SJSA1 (cell line): ENCODE results near the gene TMEM97. TPM values are rescaled to one million over a fixed set of nuclear protein-coding genes. Genes with fewer than 3 reads are reported as not detected.
"Not testable (repeated sequence)": the region's sequence is repeated elsewhere in the genome, so short reads cannot be mapped to it uniquely, and the experiment has no call there.

Source experiments
- DNase-seq, 2 experiments: peaks; one replicate each; pipeline ENCODE4 v3.0.0-alpha.2; 2015 to 2020; ENCODE audit warnings: low spot score in 2 of 2, low read depth in 1 of 2
- H3K27ac ChIP-seq: fragments of 250-450 bp; sonication (Bioruptor Pico); 2 replicates; pipeline ENCODE4 v1.5.1; 2020; ENCODE audit warnings: mild to moderate bottlenecking, moderate library complexity
- H3K27me3 ChIP-seq: fragments of 250-450 bp; sonication (Bioruptor Pico); replicated peaks from 2 replicates; pipeline ENCODE4 v1.5.1; 2020; ENCODE audit warnings: mild to moderate bottlenecking, moderate library complexity
- H3K36me3 ChIP-seq: fragments of 250-450 bp; sonication (Bioruptor Pico); 2 replicates; pipeline ENCODE4 v1.5.1; 2020; ENCODE audit warnings: mild to moderate bottlenecking
- H3K4me1 ChIP-seq: fragments of 250-450 bp; sonication (Bioruptor Pico); replicated peaks from 2 replicates; pipeline ENCODE4 v1.6.1; 2021; ENCODE audit warnings: mild to moderate bottlenecking
- H3K4me3 ChIP-seq: fragments of 250-450 bp; sonication (Bioruptor Pico); 2 replicates; pipeline ENCODE4 v1.5.1; 2020; ENCODE audit warnings: mild to moderate bottlenecking
- H3K9me3 ChIP-seq: fragments of 250-450 bp; sonication (Bioruptor Pico); replicated peaks from 2 replicates; pipeline ENCODE4 v1.5.1; 2020; ENCODE audit warnings: mild to moderate bottlenecking
- total RNA-seq: library from RNA; depleted of rRNA; stranded (reverse); fragments of >200 nt; shearing (Covaris generic); gene quantifications from 2 replicates; pipeline ENCODE4 v1.2.3, GENCODE V29; 2014

The TMEM97 gene
- total RNA-seq, 1 experiment from 2014 or later, result 61.5 TPM

DNA sequence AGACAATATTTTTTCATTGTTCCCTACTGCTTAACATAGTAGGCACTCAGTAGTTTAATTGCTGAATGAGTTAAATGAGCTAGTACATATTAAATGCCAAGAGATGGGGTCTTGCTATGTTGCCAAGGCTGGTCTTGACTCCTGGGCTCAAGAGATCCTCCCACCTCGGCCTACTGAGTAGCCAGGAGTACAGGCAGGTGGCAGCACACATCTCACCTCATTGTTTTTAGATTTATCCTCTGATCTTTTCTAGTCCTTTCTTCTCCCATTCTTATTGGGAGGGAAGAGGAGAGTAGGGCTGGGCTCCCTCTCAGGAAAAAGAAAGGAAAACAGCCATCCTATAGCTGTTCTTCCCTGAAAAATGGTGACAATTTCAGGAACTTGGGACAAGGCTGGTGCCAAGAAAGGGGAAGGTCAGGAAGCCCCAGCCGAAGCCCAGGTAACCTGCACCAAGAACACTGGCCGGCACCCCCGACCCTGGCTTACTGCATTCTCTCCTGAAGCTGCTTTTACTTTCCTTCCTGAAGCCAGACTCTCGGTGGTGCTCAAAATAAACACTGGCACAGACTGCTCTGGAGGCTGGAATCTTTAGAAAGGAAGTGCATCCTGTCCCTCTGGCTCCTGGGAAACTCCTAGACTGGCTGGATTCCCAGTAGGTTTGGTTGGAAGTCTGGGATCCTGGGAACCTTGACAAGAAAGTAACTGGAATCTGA is 19.2 kb downstream of the TMEM97 start:
- Histone ChIP-seq H3K4me3 (no peak overlapping the region), H3K27me3 (no peaks in the 10 kb centered on the region), H3K36me3 (peaks cover 50% of the 10 kb centered on the region), H3K4me1 (peaks cover 26% of the 10 kb centered on the region), H3K27ac (no peak overlapping the region), H3K9me3 (no peaks in the 10 kb centered on the region)
- DNase-seq, result no peak

DNA sequence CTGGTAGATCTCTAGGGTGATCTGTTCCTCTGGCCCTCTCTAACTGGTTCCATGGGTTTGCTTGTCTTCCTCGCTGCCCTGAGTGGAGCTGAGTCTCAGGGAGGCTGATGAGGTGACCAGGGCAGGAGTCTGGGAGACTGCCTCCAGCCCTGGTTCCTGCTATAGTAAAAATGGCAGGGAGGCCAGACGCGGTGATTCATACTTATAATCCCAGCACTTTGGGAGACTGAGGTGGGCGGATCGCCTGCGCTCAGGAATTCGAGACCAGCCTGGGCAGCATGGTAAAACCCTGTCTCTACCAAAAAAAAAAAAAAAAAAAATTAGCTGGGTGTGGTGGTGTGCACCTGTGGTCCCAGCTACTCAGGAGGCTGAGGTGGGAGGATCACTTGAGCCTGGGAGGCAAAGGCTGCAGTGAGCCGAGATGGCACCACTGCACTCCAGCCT is 19.8 kb downstream of the TMEM97 start:
- not testable (repeated sequence) for H3K9me3 ChIP-seq, H3K27me3 ChIP-seq, H3K4me3 ChIP-seq, DNase-seq, H3K27ac ChIP-seq
- Histone ChIP-seq H3K4me1 (peaks cover 26% of the 10 kb centered on the region), H3K36me3 (peaks cover 53% of the 10 kb centered on the region)

DNA sequence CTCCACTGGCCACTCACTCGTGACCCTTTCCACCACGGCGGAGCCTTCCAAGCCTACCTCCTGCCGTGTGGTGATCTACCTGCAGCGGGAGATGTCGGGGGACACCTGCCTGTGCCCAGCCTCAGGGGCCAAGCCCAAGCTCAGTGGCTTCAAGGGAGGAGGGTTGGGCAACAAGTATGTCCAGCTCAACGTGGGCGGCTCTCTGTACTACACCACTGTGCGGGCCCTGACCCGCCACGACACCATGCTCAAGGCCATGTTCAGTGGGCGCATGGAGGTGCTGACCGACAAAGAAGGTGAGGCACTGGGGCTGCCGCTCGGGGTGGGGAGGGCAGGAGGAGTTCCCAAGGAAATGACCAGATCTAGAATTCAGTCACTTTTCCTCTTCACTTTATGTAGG is 20.4 kb downstream of the TMEM97 start:
- Histone ChIP-seq H3K36me3 (peaks cover 58% of the 10 kb centered on the region), H3K4me3 (no peak overlapping the region)

DNA sequence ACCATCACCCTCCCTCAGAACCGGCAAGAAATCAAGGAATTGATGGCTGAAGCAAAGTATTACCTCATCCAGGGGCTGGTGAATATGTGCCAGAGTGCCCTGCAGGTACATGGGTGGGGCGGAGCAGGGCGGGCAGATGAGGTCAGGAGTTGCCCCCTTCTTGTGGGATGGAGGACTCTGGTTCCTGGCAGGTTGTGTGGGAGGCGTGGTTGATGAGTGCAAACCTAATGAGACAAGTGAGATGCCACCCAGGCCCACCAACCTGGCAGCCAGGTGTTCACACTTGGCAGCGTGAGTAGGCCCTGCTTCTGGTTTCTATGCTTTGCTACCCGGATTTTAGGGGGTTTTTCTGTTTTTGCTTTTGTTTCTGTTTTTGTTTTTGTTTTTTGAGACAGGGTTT is 21.4 kb downstream of the TMEM97 start:
- Histone ChIP-seq H3K36me3 (peaks cover 65% of the 10 kb centered on the region), H3K27me3 (no peaks in the 10 kb centered on the region), H3K4me1 (peaks cover 19% of the 10 kb centered on the region), H3K4me3 (no peak overlapping the region), H3K9me3 (no peaks in the 10 kb centered on the region), H3K27ac (no peak overlapping the region)
- no peak for DNase-seq

More for the DNA sequence above, 20.4 kb downstream of the TMEM97 start:
- H3K27me3 ChIP-seq, result no peaks in the 10 kb centered on the region
- no peak overlapping the region for H3K27ac ChIP-seq
- no peak for DNase-seq
- H3K9me3 ChIP-seq, result no peaks in the 10 kb centered on the region
- peaks cover 23% of the 10 kb centered on the region for H3K4me1 ChIP-seq

DNA sequence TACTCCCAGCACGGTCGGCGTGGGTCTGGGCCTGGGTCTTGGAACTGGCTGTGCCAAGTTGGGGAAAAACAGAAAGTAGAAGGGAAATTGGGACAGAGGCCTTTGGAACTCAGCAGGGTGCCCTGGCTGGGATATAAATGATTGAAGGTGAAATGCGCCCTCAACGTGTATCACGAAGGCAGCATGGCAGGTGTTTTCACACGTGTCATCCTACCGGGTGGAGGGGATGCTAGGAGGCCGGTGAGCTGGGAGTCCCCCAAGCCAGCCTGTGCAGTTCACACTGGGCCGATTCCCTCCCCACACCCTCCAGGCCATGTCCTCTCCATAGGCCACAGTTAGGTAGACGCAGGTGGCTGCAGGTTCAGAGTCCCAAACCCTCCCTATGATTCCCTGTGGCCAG is 22.5 kb downstream of the TMEM97 start:
- no peak for DNase-seq
- Histone ChIP-seq H3K27me3 (no peaks in the 10 kb centered on the region), H3K9me3 (no peaks in the 10 kb centered on the region), H3K4me3 (no peak overlapping the region), H3K4me1 (peaks cover 19% of the 10 kb centered on the region), H3K36me3 (peaks cover 73% of the 10 kb centered on the region), H3K27ac (no peak overlapping the region)

DNA sequence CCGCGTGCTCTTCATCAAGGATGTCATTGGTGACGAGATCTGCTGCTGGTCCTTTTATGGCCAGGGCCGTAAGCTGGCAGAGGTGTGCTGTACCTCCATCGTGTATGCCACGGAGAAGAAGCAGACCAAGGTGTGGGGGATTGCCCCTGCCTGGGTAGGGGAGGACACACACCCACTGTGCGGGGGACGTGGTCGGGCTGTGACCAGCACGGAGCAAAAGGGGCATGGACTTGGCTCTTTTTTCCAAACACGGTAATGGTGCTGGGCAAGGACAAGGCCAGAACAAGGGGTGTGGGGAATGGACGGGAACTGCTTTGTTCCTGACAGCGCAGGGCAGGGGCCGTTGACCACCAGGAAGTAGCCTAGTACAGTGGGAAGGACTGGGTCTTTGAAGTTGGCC is 23.3 kb downstream of the TMEM97 start:
- no peak for DNase-seq
- Histone ChIP-seq H3K9me3 (no peaks in the 10 kb centered on the region), H3K36me3 (peaks cover 77% of the 10 kb centered on the region), H3K4me1 (peaks cover 21% of the 10 kb centered on the region), H3K4me3 (no peak overlapping the region), H3K27me3 (no peaks in the 10 kb centered on the region), H3K27ac (no peak overlapping the region)

DNA sequence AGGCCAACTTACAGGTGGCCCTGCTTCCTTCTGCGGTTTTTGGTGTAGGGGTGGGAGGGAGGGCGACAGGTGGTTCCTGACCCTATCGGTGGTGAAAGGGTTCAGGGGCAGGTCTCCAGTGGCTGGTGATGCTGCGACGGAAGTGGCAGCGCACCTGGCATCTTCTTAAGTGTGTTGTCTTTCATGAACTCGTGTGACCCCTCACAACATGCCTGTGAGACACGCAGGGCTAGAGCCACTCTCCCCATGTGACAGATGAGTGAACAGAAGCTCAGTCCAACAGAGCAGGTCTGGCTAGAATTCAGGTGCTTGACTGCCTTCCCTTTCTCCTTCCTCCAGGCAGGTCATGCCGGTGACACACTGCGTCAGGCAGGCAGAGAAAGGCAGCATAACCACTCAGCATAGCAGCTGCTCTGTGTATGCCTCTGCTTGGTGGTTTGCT is 24.5 kb downstream of the TMEM97 start:
- Histone ChIP-seq H3K36me3 (peaks cover 83% of the 10 kb centered on the region), H3K4me1 (peaks cover 17% of the 10 kb centered on the region), H3K27me3 (no peaks in the 10 kb centered on the region), H3K27ac (no peak overlapping the region), H3K4me3 (no peak overlapping the region), H3K9me3 (no peaks in the 10 kb centered on the region)
- no peak for DNase-seq

DNA sequence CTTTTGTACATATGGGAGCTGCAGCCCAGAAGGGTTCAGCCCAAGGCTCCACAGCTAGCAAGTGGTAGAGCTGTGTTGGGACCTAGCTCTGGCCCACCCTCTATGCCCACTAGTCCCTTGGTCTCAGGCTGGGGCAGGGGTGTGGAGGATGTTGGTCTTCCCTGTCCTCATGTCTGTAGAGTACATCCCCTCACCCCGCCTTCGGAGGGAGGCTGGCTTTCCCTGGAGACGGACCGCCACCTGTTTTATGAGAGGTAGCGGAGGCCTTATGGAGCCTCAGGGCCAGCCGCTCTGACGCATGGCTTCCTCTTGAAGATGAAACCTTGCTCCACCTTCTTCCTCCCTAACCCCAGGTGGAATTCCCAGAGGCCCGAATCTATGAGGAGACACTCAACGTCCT is 25.0 kb downstream of the TMEM97 start:
- H3K36me3 ChIP-seq, result peaks cover 88% of the 10 kb centered on the region
- peaks cover 15% of the 10 kb centered on the region for H3K4me1 ChIP-seq
- no peaks in the 10 kb centered on the region for H3K27me3 ChIP-seq
- no peak for DNase-seq
- H3K4me3 ChIP-seq, result no peak overlapping the region
- no peaks in the 10 kb centered on the region for H3K9me3 ChIP-seq
- no peak overlapping the region for H3K27ac ChIP-seq

DNA sequence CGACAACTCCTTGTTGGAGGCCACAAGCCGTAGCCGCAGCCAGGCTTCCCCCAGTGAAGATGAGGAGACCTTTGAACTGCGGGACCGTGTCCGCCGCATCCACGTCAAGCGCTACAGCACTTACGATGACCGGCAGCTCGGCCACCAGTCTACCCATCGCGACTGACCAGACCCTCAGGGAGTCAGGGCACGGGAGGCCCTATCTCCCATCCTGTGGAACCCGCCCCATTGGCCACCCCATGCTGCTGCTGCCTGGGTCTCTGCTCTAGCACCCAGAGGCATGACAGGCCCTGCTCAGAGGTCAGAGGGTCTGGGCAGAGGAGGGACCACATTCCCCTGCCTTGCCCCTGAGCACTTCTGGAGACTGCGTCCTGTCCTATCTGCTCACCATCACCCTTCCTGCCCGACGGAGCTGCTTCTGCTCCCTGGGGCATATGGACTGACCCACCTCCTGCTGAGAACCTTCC is 25.5 kb downstream of the TMEM97 start:
- Histone ChIP-seq H3K4me1 (peaks cover 15% of the 10 kb centered on the region), H3K27me3 (no peaks in the 10 kb centered on the region), H3K4me3 (no peak overlapping the region), H3K36me3 (peaks cover 90% of the 10 kb centered on the region), H3K27ac (no peak overlapping the region), H3K9me3 (no peaks in the 10 kb centered on the region)
- DNase-seq, result no peak

DNA sequence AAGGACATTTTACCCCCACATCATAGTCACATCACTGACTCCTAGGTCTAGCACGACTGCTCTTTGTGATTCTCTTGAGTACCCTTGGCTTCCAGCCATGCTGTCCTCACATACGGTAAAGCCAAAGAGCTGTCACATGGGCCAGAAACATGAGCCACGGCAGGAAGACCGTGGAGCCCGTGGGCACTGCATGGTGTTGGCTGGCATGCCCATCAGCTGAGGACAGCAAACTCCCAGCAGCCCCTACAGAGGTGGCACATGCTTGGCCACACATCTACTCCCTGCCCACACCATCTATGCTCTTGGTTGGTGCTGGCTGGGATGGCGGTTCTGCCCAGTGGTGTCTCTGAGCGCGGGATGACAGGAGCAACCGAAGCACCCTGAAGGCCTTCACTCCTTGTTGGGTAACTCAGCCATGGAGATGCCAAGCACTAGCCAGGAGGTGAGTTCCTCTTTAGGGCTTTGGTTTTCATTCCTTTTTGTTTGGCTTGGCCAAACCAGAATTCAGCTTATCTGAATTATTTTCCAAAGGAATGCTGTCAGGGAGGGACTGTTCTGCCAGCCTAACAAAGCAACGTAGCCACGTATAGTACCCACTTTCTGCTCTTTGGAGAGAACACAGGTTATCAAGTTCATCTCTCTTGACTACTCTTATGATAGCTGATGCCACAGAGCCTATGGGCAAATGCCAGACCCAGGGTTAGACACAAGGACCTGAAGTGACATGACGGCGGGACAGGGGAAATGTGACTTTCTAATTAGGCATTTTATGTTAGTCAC is 26.6 kb downstream of the TMEM97 start:
- H3K4me1 ChIP-seq, result peaks cover 15% of the 10 kb centered on the region
- H3K27ac ChIP-seq, result no peak overlapping the region
- no peak overlapping the region for H3K4me3 ChIP-seq
- H3K27me3 ChIP-seq, result no peaks in the 10 kb centered on the region
- H3K36me3 ChIP-seq, result peaks cover 93% of the 10 kb centered on the region
- DNase-seq, result no peak
- H3K9me3 ChIP-seq, result no peaks in the 10 kb centered on the region

DNA sequence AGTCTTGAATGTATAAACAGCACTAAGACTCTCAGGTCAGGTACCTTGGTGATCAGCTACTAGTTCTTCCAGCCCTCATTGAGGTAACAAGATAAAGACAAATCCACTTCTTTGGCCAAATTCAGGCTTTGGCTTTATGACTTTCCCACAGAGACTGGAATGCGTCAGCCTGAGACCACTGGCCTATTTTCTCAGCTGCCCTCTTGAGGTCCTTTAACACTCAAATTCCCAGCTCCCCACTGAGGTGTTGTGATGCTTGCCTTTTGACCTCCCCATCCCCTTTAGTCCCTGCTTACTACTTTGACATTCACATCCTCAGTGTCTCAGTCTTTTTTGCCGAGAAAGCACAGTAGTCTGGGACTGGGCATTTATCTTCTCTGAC is 27.2 kb downstream of the TMEM97 start:
- Histone ChIP-seq H3K36me3 (peaks cover 93% of the 10 kb centered on the region), H3K27ac (no peak overlapping the region), H3K27me3 (no peaks in the 10 kb centered on the region), H3K9me3 (no peaks in the 10 kb centered on the region), H3K4me3 (no peak overlapping the region), H3K4me1 (peaks cover 15% of the 10 kb centered on the region)
- no peak for DNase-seq

DNA sequence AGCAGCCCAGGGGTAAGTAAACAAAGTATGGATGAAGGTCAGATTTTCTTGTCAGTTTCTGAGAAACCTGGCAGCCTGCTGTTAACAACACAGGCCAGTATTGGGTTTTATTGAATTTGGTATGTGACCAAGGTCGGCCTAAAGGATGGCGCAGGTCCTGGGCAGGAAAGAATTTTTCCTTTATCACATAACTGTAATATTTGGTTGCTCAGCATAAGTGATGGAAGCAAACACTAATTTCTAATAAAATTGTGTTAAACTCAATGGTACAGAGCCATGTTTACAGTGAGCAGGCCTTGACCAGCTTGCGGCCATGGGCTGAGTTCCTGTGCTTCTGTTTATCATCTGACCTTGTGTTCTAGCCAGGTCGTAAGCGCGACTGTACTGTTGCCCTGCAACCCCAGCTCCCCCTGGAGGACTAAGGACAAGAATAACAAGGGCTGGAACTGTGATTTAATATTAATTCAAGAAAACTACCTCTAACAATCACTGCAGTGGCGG is 27.8 kb downstream of the TMEM97 start:
- no peak for DNase-seq
- Histone ChIP-seq H3K4me3 (no peak overlapping the region), H3K36me3 (peaks cover 93% of the 10 kb centered on the region), H3K9me3 (no peaks in the 10 kb centered on the region), H3K27me3 (no peaks in the 10 kb centered on the region), H3K27ac (no peak overlapping the region; the same call in 1 of the 2 replicates), H3K4me1 (peaks cover 15% of the 10 kb centered on the region)

DNA sequence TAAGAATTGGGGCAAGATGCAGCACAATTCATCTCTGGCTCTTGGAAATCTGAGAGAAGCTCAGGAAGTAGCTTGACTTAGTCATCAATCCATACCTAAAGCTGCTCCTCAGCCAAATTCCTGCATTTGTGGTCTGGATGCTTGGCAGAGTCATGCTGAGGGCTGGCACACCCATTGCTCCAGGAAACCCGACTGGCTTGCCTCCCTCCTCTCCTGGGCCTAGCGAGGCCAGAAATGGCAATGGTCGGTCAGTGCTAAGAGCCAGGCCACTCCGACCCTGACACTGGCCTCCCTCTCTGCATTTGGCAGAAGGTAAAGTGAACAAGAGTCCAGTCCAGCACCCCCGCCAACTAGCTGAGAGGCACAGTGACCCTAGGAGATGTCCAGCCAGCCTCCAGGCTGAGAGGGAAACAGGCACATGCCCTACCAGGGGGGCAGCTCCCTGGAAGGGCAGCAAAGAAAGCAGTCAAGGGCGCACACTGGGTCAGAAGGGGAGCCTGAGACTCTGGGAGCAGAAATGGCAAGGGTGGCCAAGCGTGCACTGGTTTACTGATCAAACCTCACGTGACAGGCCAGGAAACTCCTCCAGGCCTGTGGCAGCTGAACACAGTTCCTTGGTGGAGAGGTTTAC is 28.4 kb downstream of the TMEM97 start:
- H3K27me3 ChIP-seq, result no peaks in the 10 kb centered on the region
- no peaks in the 10 kb centered on the region for H3K9me3 ChIP-seq
- peak; percentile 24 to 59 for DNase-seq
- peaks cover 90% of the 10 kb centered on the region for H3K36me3 ChIP-seq
- peaks cover 15% of the 10 kb centered on the region for H3K4me1 ChIP-seq
- H3K27ac ChIP-seq, result peak overlapping the region; percentile 22; the same call in 1 of the 2 replicates
- no peak overlapping the region for H3K4me3 ChIP-seq

DNA sequence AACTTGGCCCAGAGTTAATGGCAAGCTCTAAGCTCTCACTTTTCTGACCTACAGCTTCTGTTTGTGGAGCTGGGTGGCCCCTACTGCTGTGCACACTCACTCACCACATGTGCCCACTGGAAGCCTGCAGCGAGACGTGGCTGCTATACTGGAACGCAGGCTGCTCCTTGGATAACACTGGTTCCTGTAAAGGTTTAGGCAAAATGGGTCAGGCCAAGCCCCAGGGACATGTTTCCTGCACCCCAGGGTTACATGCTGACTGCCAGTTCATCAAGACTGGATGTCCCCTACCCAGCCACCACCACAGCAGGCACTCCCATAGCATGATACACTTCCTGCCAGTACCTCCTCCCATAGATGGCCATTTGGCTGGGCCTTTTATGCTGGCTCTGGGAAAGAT is 30.0 kb downstream of the TMEM97 start:
- H3K4me1 ChIP-seq, result peaks cover 15% of the 10 kb centered on the region
- H3K36me3 ChIP-seq, result peaks cover 92% of the 10 kb centered on the region
- no peak for DNase-seq

More for the DNA sequence above, 30.0 kb downstream of the TMEM97 start:
- Histone ChIP-seq H3K9me3 (no peaks in the 10 kb centered on the region), H3K4me3 (no peak overlapping the region), H3K27ac (no peak overlapping the region), H3K27me3 (no peaks in the 10 kb centered on the region)
